Spinal cord (tissue), 10 donors: ENCODE data around the gene CEP85. TPM values are rescaled to one million over a fixed set of nuclear protein-coding genes. Genes with fewer than 3 reads are reported as not detected.

Source experiments
- DNase-seq, 6 donors: peaks; one replicate each; pipeline versions ENCODE4 v3.0.0 to v3.0.0-alpha.2; 2013 to 2015; ENCODE audit warnings: low spot score in 6 of 6, low read depth in 4 of 6
- H3K27ac ChIP-seq: one replicate; pipeline ENCODE4 v1.5.1; 2013; ENCODE audit warnings: low read depth, low read length, control low read depth
- H3K27me3 ChIP-seq: one replicate; pipeline ENCODE4 v1.6.1; 2013; ENCODE audit warnings: low read length; ENCODE audit not compliant: control insufficient read depth, insufficient read depth
- H3K36me3 ChIP-seq: one replicate; pipeline ENCODE4 v1.6.1; 2013; ENCODE audit warnings: low read length; ENCODE audit not compliant: control insufficient read depth, insufficient read depth
- H3K4me1 ChIP-seq: one replicate; pipeline ENCODE4 v1.6.1; 2013; ENCODE audit warnings: low read length; ENCODE audit not compliant: control insufficient read depth, insufficient read depth
- H3K4me3 ChIP-seq: one replicate; pipeline ENCODE4 v1.5.1; 2013; ENCODE audit warnings: low read depth, low read length, control low read depth
- H3K9me3 ChIP-seq: one replicate; pipeline ENCODE4 v1.6.1; 2013; ENCODE audit warnings: low read length; ENCODE audit not compliant: control insufficient read depth, insufficient read depth
- WGBS: methylation state at CpG from one replicate; pipeline ENCODE4 v1.1.5; 2013; ENCODE audit warnings: missing lambda C conversion rate; ENCODE audit not compliant: insufficient coverage; 5-methylcytosine and 5-hydroxymethylcytosine counted together
- long read RNA-seq, 4 donors: transcript quantifications; one replicate each; lab custom pipeline, GENCODE V29; 2026
- polyA plus RNA-seq, 2 donors: library from polyadenylated mRNA; unstranded; fragments of 120-200 nt; gene quantifications; one replicate each; pipeline ENCODE4 v1.2.1, GENCODE V29; 2013; ENCODE audit not compliant: insufficient read length in 2 of 2
- total RNA-seq, 2 donors: library from RNA; depleted of rRNA in 1 of 2; stranded (reverse); fragments of 120-200 nt in 1 of 2; fragments of >200 nt in 1 of 2; gene quantifications; one replicate each; pipeline versions ENCODE4 v1.2.3 to v1.2.4, GENCODE V29; 2013 to 2014
- donor health status: healthy.

The CEP85 gene
- total RNA-seq, result 10 to 100 TPM; 14.7 to 16.1 TPM
- 10 to 100 TPM; 17.3 to 20.3 TPM for polyA plus RNA-seq
- long read RNA-seq, donor 1, partial matches to known transcripts, result 18 of 18 reads
- long read RNA-seq, donor 1, other reads (novel, unspliced or antisense), result 0 of 18 reads
- long read RNA-seq, donor 2, result 0 reads
- long read RNA-seq, donor 3, partial matches to known transcripts, result 0 of 1 reads
- long read RNA-seq, donor 3, other reads (novel, unspliced or antisense), result 0 of 1 reads
- long read RNA-seq, donor 4, partial matches to known transcripts, result 0 of 1 reads
- long read RNA-seq, donor 4, other reads (novel, unspliced or antisense), result 0 of 1 reads

DNA sequence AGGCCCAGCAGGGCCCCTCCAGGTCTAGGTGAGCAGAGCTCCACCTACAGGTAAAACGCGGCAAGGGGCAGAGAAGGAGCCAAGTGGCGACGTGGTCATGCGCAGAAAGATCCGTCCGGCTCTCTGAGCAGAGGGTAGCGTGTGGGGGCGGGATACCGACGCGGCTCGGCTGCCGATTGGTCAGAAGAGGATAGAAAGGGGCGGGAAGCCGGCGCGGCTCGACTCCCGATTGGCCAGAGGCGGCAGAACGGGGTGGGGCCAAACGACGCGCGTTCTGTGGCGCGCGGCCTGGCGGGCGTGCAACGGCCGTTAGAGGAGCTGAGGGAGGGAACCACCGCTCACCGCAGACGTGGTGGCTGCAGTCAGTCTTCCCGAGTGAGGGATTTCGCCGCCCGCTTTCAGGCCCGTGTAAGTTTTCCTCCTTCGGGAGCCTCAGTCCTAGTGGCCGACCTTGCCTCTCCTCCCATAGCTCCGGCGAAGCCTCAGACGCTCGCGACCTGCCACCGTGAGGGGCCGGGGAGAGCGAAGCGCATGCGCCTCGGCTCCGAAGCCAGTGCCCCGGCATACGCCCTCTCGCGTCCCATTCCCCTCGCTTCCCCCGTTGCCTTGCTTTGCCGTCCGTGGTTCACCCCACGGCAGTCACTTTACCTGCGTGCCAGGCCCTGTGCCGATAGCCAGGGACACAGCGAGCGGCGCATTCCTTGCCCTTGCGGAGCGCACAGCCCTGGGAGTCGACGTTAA lies at the start of gene CEP85:
Gene CEP85 (plus strand): TSS at position 298 of the 741 bp plus-strand sequence. CDS start 5,584 bp downstream, outside the sequence.
- peaks cover 11% of the 10 kb centered on the region for H3K4me1 ChIP-seq
- peak; percentile 92 to 99 (median 94) for DNase-seq
- no peaks in the 10 kb centered on the region for H3K27me3 ChIP-seq
- no peaks in the 10 kb centered on the region for H3K36me3 ChIP-seq
- H3K4me3 ChIP-seq, result peak within 1 kb of the TSS; percentile 89
- no peaks in the 10 kb centered on the region for H3K9me3 ChIP-seq
- WGBS, result 0% methylated on average over 73 of the region's 73 CpGs
- peak within 1 kb of the TSS; percentile 97 for H3K27ac ChIP-seq

DNA sequence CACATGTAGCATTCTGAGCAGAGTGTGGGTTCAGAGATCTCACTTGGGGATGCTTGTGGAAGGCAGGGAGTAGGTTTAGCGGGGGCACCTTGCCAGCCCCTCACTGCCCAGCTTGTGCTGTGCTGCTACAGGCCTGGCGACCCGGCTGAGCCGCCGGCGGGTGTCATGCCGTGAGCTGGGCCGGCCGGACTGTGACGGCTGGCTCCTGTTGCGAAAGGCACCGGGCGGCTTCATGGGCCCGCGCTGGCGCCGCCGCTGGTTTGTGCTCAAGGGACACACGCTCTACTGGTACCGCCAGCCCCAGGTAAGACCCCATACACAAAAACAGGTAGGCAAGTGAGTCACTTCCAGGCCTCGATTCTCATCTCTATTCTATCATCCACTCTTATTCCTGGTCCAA lies 49.1 kb upstream of the CEP85 start:
- Histone ChIP-seq H3K27ac (no peak overlapping the region), H3K9me3 (no peaks in the 10 kb centered on the region), H3K4me1 (no peaks in the 10 kb centered on the region), H3K27me3 (no peaks in the 10 kb centered on the region), H3K4me3 (no peak overlapping the region), H3K36me3 (peaks cover 60% of the 10 kb centered on the region)
- 93% methylated on average over 19 of the region's 21 CpGs for WGBS
- DNase-seq, result no peak

DNA sequence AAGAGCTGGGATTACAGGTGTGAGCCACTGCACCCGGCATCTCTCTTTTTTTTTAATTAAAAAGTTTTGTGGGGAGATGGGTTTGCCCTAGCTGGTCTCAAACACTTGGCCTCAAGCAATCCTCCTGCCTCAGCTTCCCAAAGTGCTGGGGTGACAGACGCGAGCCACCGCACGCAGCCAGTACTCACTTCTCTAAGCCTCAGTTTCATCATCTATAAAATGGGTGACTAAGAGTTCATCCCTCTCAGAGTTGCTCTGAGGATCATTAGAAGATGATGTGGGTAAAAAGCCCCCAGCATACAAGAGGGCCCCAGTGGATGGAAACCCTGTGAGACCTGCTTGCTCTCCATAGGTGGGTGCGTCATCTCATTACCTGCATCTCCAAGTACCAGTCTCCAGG lies 46.1 kb upstream of the CEP85 start:
- H3K27me3 ChIP-seq, result no peaks in the 10 kb centered on the region

GRCh38 chr1:26188477-26188876 lies 45.5 kb upstream of the CEP85 start:
- no peaks in the 10 kb centered on the region for H3K27me3 ChIP-seq
- no peak for DNase-seq
- no peak overlapping the region for H3K4me3 ChIP-seq
- no peaks in the 10 kb centered on the region for H3K9me3 ChIP-seq
- WGBS, result 87% methylated on average over 3 of the region's 8 CpGs
- H3K27ac ChIP-seq, result no peak overlapping the region
- peaks cover 38% of the 10 kb centered on the region for H3K36me3 ChIP-seq
- H3K4me1 ChIP-seq, result no peaks in the 10 kb centered on the region

More for the DNA sequence above, 46.1 kb upstream of the CEP85 start:
- Histone ChIP-seq H3K4me1 (no peaks in the 10 kb centered on the region), H3K27ac (no peak overlapping the region), H3K36me3 (peaks cover 44% of the 10 kb centered on the region), H3K9me3 (no peaks in the 10 kb centered on the region), H3K4me3 (no peak overlapping the region)
- WGBS, result 100% methylated on average over 2 of the region's 6 CpGs
- no peak for DNase-seq

GRCh38 chr1:26189331-26189730 lies 44.7 kb upstream of the CEP85 start:
- no peaks in the 10 kb centered on the region for H3K9me3 ChIP-seq
- peaks cover 31% of the 10 kb centered on the region for H3K36me3 ChIP-seq
- 81% methylated on average over 4 of the region's 6 CpGs for WGBS
- no peak overlapping the region for H3K27ac ChIP-seq
- no peak for DNase-seq
- no peak overlapping the region for H3K4me3 ChIP-seq
- H3K27me3 ChIP-seq, result no peaks in the 10 kb centered on the region
- no peaks in the 10 kb centered on the region for H3K4me1 ChIP-seq

DNA sequence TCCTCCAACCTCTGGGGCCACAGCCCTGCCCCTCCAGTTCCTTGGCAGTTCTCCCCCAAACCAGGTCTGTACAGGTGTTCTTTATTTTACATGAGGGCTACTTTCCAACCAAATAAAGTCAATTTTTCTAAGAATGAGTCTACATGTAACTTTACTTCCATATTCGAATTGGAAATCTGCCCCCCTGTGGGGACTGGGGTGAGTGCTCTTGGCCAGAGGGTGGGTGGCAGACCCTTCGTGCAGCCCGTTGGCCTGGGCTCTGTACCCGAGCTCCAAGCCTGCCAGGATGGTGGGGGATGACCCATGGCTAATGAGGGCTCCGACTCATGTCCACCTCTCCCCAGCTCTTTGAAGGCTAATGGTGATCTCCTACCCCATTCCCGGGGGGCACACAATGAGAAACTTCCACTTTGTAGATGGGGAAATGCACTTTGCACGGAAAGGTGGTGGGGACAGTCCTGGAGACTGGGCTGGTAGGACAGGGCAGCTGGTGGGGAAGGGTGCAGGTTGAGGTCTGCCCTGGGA lies 44.2 kb upstream of the CEP85 start:
- no peaks in the 10 kb centered on the region for H3K9me3 ChIP-seq
- no peak overlapping the region for H3K27ac ChIP-seq
- WGBS, result 76% methylated on average over 3 of the region's 7 CpGs
- H3K4me3 ChIP-seq, result no peak overlapping the region
- H3K4me1 ChIP-seq, result no peaks in the 10 kb centered on the region
- no peak for DNase-seq
- H3K27me3 ChIP-seq, result no peaks in the 10 kb centered on the region
- H3K36me3 ChIP-seq, result peaks cover 29% of the 10 kb centered on the region

DNA sequence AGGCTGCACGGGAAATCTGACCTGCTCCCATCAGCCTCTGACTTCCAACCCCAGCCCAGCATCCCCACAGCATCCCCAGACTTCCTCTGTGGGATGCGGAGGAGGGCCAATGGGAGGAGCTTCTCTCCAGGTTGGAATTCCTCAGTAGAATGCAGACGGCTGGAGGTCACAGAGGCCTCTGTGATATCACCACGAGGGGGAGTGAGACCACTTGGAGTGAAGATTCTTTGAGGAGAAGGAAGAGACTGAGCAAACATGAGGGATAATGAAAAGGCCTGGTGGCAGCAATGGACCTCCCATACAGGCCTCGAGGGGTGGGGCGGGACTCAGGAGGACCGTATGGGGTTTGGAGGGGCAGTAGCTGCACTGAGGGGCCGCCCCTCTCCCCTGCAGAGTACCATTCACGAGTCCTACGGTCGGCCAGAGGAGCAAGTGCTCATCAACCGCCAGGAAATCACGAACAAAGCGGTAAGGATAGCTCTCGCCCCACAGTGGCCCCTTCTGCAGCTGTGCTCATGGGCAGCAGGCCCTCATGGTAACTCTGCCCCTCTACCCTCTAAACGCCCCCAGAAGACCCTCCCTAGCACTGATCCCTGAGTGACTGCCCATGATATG lies 43.5 kb upstream of the CEP85 start, which contains the start of gene CATSPER4:
Gene CATSPER4 (plus strand): TSS at position 230 of the 615 bp plus-strand sequence. CDS start 26 bp downstream, at position 256.
- Histone ChIP-seq H3K27me3 (no peaks in the 10 kb centered on the region), H3K9me3 (no peaks in the 10 kb centered on the region), H3K4me3 (no peak within 1 kb of the TSS), H3K36me3 (peaks cover 27% of the 10 kb centered on the region), H3K4me1 (no peaks in the 10 kb centered on the region), H3K27ac (no peak within 1 kb of the TSS)
- WGBS, result 21% methylated on average over 14 of the region's 16 CpGs
- peak in 2 of 6 donors; percentile 21 to 54 for DNase-seq

GRCh38 chr1:26191739-26192138 lies 42.3 kb upstream of the CEP85 start:
- Histone ChIP-seq H3K27ac (no peak overlapping the region), H3K36me3 (peaks cover 22% of the 10 kb centered on the region), H3K9me3 (no peaks in the 10 kb centered on the region), H3K4me3 (no peak overlapping the region), H3K4me1 (no peaks in the 10 kb centered on the region), H3K27me3 (no peaks in the 10 kb centered on the region)
- WGBS, result no CpG with 5 or more reads among the region's 3 CpGs
- no peak for DNase-seq

- no peaks in the 10 kb centered on the region for H3K36me3 ChIP-seq
- no peaks in the 10 kb centered on the region for H3K9me3 ChIP-seq
- DNase-seq, result no peak
- no CpG with 5 or more reads among the region's 3 CpGs for WGBS
- H3K4me1 ChIP-seq, result peaks cover under 1% of the 10 kb centered on the region
- peaks cover under 1% of the 10 kb centered on the region for H3K27me3 ChIP-seq
- H3K27ac ChIP-seq, result no peak overlapping the region
- H3K4me3 ChIP-seq, result no peak overlapping the region
These were observed 38.2 kb upstream of the CEP85 start for GRCh38 chr1:26195805-26196204.
